Lower leg skin (tissue), 3 donors: ENCODE data around the gene RAB4B.

ENCODE experiments used
- POLR2A ChIP-seq, 2 donors: fragments of 450-650 bp; IDR thresholded peaks; one replicate each; pipeline ENCODE4 v1.6.1; 2016 to 2017; ENCODE audit warnings: antibody characterized with exemption in 2 of 2, mild to moderate bottlenecking in 1 of 2, moderate library complexity in 1 of 2
- TF ChIP-seq, protein P1 (sequence below), 3 donors: fragments of 450-650 bp; IDR thresholded peaks; one replicate each; pipeline ENCODE4 v1.5.1; 2016; ENCODE audit warnings: antibody characterized with exemption in 3 of 3, mild to moderate bottlenecking in 3 of 3, moderate library complexity in 2 of 3

GRCh38 chr19:40745402-40745780, 32.7 kb upstream of the RAB4B start:
- TF ChIP-seq, protein P1, sequence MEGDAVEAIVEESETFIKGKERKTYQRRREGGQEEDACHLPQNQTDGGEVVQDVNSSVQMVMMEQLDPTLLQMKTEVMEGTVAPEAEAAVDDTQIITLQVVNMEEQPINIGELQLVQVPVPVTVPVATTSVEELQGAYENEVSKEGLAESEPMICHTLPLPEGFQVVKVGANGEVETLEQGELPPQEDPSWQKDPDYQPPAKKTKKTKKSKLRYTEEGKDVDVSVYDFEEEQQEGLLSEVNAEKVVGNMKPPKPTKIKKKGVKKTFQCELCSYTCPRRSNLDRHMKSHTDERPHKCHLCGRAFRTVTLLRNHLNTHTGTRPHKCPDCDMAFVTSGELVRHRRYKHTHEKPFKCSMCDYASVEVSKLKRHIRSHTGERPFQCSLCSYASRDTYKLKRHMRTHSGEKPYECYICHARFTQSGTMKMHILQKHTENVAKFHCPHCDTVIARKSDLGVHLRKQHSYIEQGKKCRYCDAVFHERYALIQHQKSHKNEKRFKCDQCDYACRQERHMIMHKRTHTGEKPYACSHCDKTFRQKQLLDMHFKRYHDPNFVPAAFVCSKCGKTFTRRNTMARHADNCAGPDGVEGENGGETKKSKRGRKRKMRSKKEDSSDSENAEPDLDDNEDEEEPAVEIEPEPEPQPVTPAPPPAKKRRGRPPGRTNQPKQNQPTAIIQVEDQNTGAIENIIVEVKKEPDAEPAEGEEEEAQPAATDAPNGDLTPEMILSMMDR (IDR thresholded peaks at IDR 0.05): no peak
- no peak for TF ChIP-seq POLR2A (IDR thresholded peaks at IDR 0.05)
